ENCODE data around the gene CFAP20.

CFAP20 gene

DNA sequence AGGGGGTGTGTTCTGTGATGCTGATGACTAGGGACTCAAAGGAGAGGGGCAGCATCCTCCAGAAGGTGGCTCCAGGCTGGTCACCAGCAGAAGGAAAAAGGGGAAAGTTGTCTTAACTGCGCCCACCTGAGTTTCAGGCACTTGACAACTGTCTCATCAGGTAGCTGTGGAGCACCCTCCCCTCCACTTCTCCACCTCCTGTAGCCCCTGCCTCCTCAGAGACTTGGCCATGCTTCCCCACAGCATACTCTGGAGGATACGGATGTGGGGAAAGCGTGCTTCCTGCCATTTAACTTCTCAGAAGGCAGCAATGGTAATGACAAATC lies 17.9 kb downstream of the CFAP20 start:
- TF ChIP-seq, protein P1, sequence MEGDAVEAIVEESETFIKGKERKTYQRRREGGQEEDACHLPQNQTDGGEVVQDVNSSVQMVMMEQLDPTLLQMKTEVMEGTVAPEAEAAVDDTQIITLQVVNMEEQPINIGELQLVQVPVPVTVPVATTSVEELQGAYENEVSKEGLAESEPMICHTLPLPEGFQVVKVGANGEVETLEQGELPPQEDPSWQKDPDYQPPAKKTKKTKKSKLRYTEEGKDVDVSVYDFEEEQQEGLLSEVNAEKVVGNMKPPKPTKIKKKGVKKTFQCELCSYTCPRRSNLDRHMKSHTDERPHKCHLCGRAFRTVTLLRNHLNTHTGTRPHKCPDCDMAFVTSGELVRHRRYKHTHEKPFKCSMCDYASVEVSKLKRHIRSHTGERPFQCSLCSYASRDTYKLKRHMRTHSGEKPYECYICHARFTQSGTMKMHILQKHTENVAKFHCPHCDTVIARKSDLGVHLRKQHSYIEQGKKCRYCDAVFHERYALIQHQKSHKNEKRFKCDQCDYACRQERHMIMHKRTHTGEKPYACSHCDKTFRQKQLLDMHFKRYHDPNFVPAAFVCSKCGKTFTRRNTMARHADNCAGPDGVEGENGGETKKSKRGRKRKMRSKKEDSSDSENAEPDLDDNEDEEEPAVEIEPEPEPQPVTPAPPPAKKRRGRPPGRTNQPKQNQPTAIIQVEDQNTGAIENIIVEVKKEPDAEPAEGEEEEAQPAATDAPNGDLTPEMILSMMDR (IDR thresholded peaks at IDR 0.05; ENCODE audit: low read depth, low read length) = no peak
- in situ Hi-C loops (cut with HindIII; ENCODE audit: low sequenced_read_pairs) = no loop called here
- no peak overlapping the region for H3K4me3 ChIP-seq (ENCODE audit: low read depth, low read length)
- no peak for DNase-seq (ENCODE audit: low read depth, low spot score)

DNA sequence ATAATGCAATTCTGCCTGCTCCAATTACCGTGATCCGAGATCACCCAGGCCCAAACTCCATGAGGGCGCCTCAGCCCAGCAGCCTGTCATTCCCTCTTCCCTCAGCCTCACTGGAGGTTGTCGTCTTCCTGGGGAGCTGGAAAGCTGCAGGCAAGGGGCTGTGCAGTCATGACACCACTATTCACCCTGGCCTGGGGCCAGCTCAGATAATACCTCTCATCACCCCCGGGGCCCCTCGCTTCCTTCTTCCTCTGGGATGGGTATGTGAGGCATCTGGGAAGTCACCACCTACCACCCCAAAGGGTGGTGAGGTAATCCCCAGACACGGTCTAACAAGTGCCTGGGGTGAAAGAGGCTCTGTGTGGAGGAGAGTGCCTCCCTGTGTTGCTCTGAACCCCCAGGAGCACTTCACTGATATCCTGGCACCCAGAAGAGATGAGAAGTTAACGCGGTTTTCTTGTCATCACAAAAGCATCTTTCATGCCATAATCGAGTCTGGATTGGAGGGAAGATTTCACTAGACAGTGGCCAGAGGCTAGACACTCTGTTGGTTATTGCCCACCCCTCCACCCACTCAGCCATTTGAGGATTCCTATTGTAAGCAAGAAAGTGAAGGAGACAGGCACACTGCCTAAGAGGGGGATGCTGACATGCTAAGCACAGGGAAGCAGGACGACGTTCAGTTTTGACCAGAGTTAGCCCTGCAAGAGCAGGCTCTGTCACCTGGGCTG lies 18.4 kb downstream of the CFAP20 start:
- no peak for DNase-seq (ENCODE audit: low read depth, low spot score)
- TF ChIP-seq, protein P1 (IDR thresholded peaks at IDR 0.05; ENCODE audit: low read depth, low read length) = no peak
- H3K4me3 ChIP-seq (ENCODE audit: low read depth, low read length) = no peak overlapping the region
- in situ Hi-C loops (cut with HindIII; ENCODE audit: low sequenced_read_pairs) = no loop called here

DNA sequence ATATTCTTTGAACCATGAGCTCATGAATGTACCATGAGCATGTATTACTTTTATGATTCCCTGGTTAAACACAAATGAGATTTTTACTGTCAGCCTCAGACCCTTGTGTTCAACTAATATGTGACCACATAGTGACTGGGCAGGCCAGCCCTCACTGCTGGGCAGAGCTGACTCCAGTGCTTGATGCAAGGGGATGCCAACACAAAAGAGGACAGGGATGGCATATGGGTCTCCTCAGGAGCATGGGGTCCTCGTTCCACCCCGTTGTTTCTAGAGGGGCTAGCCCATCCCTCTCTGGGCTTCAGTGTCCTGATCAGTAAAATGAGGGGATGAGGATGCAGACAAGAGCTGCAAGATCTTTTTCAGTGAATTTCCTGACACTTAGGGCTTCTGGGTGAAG lies 19.3 kb downstream of the CFAP20 start:
- in situ Hi-C loops (cut with HindIII; ENCODE audit: low sequenced_read_pairs) = no loop called here
- TF ChIP-seq, protein P1 (IDR thresholded peaks at IDR 0.05; ENCODE audit: low read depth, low read length) = no peak
- no peak for DNase-seq (ENCODE audit: low read depth, low spot score)
- H3K4me3 ChIP-seq (ENCODE audit: low read depth, low read length) = no peak overlapping the region

DNA sequence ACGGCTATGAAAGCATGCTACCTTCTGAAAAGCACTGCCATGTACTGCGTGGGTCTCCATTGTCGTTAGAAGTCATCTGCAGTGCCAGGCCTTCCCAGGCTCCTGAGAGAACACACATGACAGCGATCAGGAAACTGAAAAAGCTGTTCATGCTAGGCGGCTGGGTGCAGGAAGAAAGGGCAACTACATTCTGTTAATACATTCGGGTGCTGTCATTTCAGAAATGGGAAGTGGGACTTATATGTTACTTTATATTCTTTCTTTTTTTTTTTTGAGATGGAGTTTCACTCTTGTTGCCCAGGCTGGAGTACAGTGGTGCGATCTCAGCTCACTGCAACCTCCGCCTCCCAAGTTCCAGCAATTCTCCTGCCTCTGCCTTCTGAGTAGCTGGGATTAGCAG lies 19.9 kb downstream of the CFAP20 start:
- no peak overlapping the region for H3K4me3 ChIP-seq (ENCODE audit: low read depth, low read length)
- DNase-seq (ENCODE audit: low read depth, low spot score) = no peak
- TF ChIP-seq, protein P1 (IDR thresholded peaks at IDR 0.05; ENCODE audit: low read depth, low read length) = no peak
- in situ Hi-C loops (cut with HindIII; ENCODE audit: low sequenced_read_pairs) = no loop called here

DNA sequence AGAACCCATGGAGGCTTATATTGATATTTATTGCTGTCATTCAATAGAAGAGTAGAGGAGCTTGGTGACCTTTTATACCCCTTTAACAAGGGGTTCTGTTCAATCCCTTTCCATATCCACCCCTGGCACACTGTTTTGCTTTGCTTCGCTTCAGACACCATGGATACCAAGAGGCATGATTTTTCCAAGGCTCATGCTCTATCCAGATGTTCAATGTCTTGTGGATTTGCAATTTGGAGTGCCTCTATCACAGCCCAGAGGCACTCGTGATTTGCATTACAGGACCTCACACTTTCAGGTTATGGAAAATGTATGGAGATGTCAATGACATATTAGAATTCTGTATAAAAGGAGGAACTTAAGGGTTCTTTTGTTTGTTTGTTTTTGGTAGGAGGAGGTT lies 21.5 kb downstream of the CFAP20 start:
- no peak overlapping the region for H3K4me3 ChIP-seq (ENCODE audit: low read depth, low read length)
- TF ChIP-seq, protein P1 (IDR thresholded peaks at IDR 0.05; ENCODE audit: low read depth, low read length) = no peak
- DNase-seq (ENCODE audit: low read depth, low spot score) = no peak
- in situ Hi-C loops (cut with HindIII; ENCODE audit: low sequenced_read_pairs) = no loop called here

DNA sequence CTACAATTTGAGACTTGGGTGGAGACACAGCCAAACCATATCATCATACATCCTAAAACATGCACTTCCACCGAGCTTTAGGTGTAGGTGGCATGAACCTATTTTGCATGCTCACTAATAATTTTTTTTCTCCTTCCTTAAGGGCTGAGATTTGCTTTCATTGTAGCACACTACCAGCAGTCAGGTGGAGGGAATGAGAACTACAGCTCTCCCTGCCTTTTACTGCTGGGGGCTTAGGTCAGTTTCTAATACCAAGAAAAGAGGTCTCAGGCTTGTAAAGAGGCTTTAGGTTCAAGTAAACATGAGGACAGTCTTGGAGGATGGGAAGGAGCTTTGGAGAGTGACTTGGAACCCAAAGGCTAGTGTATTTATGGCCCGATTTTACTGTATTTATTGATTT lies 22.0 kb downstream of the CFAP20 start:
- DNase-seq (ENCODE audit: low read depth, low spot score) = no peak
- TF ChIP-seq, protein P1 (IDR thresholded peaks at IDR 0.05; ENCODE audit: low read depth, low read length) = no peak
- no peak overlapping the region for H3K4me3 ChIP-seq (ENCODE audit: low read depth, low read length)
- in situ Hi-C loops (cut with HindIII; ENCODE audit: low sequenced_read_pairs) = no loop called here
